GM10266 (cell line): ENCODE results near the gene NFILZ.
A peak's percentile ranks its signal among the peaks of the same experiment; 100 is the strongest.

Experiments
- DNase-seq: peaks from one replicate; pipeline ENCODE4 v3.0.0; 2012; ENCODE audit errors: extremely low spot score
- CTCF ChIP-seq: IDR thresholded peaks from 2 replicates; pipeline ENCODE4 v1.5.1; 2012; ENCODE audit warnings: mild to moderate bottlenecking, low read depth; ENCODE audit not compliant: control insufficient read depth, insufficient read depth; ENCODE audit errors: missing control alignments

NFILZ gene

GRCh38 chr19:8605514-8605913 lies 24.9 kb upstream of the NFILZ start:
- TF ChIP-seq CTCF: no peak
- DNase-seq: no peak

- TF ChIP-seq CTCF: no peak
- DNase-seq: no peak
Observed at GRCh38 chr19:8607386-8607785, 23.0 kb upstream of the NFILZ start.

- DNase-seq: no peak
Observed at GRCh38 chr19:8608941-8609278, 21.5 kb upstream of the NFILZ start.

GRCh38 chr19:8609279-8610040 lies 21.0 kb upstream of the NFILZ start:
- peak; percentile 47 for DNase-seq
- TF ChIP-seq CTCF: no peak

More at GRCh38 chr19:8608941-8609278, 21.5 kb upstream of the NFILZ start:
- TF ChIP-seq CTCF: no peak

GRCh38 chr19:8610041-8610935 lies 20.1 kb upstream of the NFILZ start, which contains the start of gene ADAMTS10:
Gene ADAMTS10, minus strand, starts transcription at chr19:8610715. Its CDS starts 5,005 bp downstream, at chr19:8605710.
- TF ChIP-seq CTCF: no peak
- peak; percentile 66 for DNase-seq

- no peak for DNase-seq
- TF ChIP-seq CTCF: no peak
Observed at GRCh38 chr19:8610936-8611300, 19.5 kb upstream of the NFILZ start.
